ENCODE results near the gene SHLD1.
"Not testable (repeated sequence)": the region's sequence is repeated elsewhere in the genome, so short reads cannot be mapped to it uniquely, and the experiment has no call there.

Gene SHLD1

GRCh38 chr20:5737619-5737953, 12.6 kb upstream of the SHLD1 start:
- DNase-seq = no peak

- DNase-seq = no peak
Measured at GRCh38 chr20:5737966-5738365, 12.2 kb upstream of the SHLD1 start.

- not testable (repeated sequence) for DNase-seq
Measured at GRCh38 chr20:5740643-5741042, 9.6 kb upstream of the SHLD1 start.

- no peak for DNase-seq
Measured at GRCh38 chr20:5741089-5741488, 9.1 kb upstream of the SHLD1 start.

GRCh38 chr20:5742041-5742440, 8.2 kb upstream of the SHLD1 start:
- DNase-seq = no peak

GRCh38 chr20:5745416-5746030, 4.7 kb upstream of the SHLD1 start:
- no peak for DNase-seq

GRCh38 chr20:5746064-5746463, 4.1 kb upstream of the SHLD1 start:
- no peak for DNase-seq

- no peak for DNase-seq
Measured at GRCh38 chr20:5748246-5748645, 2.0 kb upstream of the SHLD1 start.

- DNase-seq = not testable (repeated sequence)
Measured at GRCh38 chr20:5749512-5749951, 669 bp upstream of the SHLD1 start.

GRCh38 chr20:5751856-5752255, 1.7 kb downstream of the SHLD1 start:
- DNase-seq = no peak

- no peak for DNase-seq
Measured at GRCh38 chr20:5753814-5754213, 3.6 kb downstream of the SHLD1 start.

GRCh38 chr20:5757949-5758348, 7.7 kb downstream of the SHLD1 start:
- no peak for DNase-seq

- DNase-seq = no peak
Measured at GRCh38 chr20:5766085-5766764, 16.0 kb downstream of the SHLD1 start.

- no peak for DNase-seq
Measured at GRCh38 chr20:5767493-5768098, 17.4 kb downstream of the SHLD1 start.

GRCh38 chr20:5770231-5770986, 20.2 kb downstream of the SHLD1 start:
- DNase-seq = no peak

GRCh38 chr20:5770987-5771318, 20.8 kb downstream of the SHLD1 start:
- DNase-seq = no peak

- no peak for DNase-seq
Measured at GRCh38 chr20:5772704-5773103, 22.5 kb downstream of the SHLD1 start.

- no peak for DNase-seq
Measured at GRCh38 chr20:5773589-5773988, 23.4 kb downstream of the SHLD1 start.

- DNase-seq = no peak
Measured at GRCh38 chr20:5776077-5776476, 25.9 kb downstream of the SHLD1 start.

GRCh38 chr20:5779071-5779900, 29.1 kb downstream of the SHLD1 start:
- no peak for DNase-seq

GRCh38 chr20:5780846-5781217, 30.6 kb downstream of the SHLD1 start:
- DNase-seq = no peak

- not testable (repeated sequence) for DNase-seq
Measured at GRCh38 chr20:5781367-5781766, 31.2 kb downstream of the SHLD1 start.

All from activated CD4-positive, CD25-positive, alpha-beta regulatory T cell treated with anti-CD3 and anti-CD28 coated beads, Interleukin-2, amount 50 U/mL, for 72 hours (primary cell).